H1 (cell line): ENCODE measurements around the gene EPB41L4B. TPM values are rescaled to one million over a fixed set of nuclear protein-coding genes. Genes with fewer than 3 reads are reported as not detected.

Source experiments
- CTCF ChIA-PET: fragments of 300-600 bp; sonication (Branson Sonifier 250); formaldehyde crosslinking; loops from one replicate; lab custom pipeline; 2021; ENCODE audit not compliant: partially characterized antibody; lab: Charles Lee
- POLR2A ChIA-PET: fragments of 300-600 bp; sonication (Branson Sonifier 250); formaldehyde crosslinking; loops from one replicate; lab custom pipeline; 2021; ENCODE audit warnings: inconsistent platforms; ENCODE audit not compliant: partially characterized antibody; lab: Charles Lee
- DNase-seq, 2 experiments: peaks; one replicate each; pipeline versions ENCODE4 v3.0.0 to v3.0.0-alpha.2; 2010 to 2022; ENCODE audit warnings: low spot score in 2 of 2, low read depth in 1 of 2, mixed read lengths in 1 of 2
- FAIRE-seq: peaks from 2 replicates; lab custom pipeline; 2011; peaks lifted over from hg19 to GRCh38; lab: Jason Lieb, UNC
- H2AFZ ChIP-seq: 2 replicates; pipeline ENCODE4 v1.8.1; 2012; ENCODE audit warnings: low read length, inconsistent platforms
- H2AK5ac ChIP-seq: 2 replicates; pipeline ENCODE4 v1.6.1; 2013; ENCODE audit warnings: low read depth, low read length
- H2BK120ac ChIP-seq: replicated peaks from 2 replicates; pipeline ENCODE3; 2013; ENCODE audit warnings: low read depth, low read length, inconsistent platforms
- H2BK12ac ChIP-seq: 2 replicates; pipeline ENCODE4 v1.6.1; 2013; ENCODE audit warnings: low read depth, low read length
- H2BK15ac ChIP-seq: 2 replicates; pipeline ENCODE4 v1.6.1; 2013; ENCODE audit warnings: low read length
- H2BK20ac ChIP-seq: 2 replicates; pipeline ENCODE4 v1.6.1; 2013; ENCODE audit warnings: low read length
- H2BK5ac ChIP-seq: 2 replicates; pipeline ENCODE4 v1.6.1; 2013; ENCODE audit warnings: low read depth, low read length
- H3K14ac ChIP-seq: 2 replicates; pipeline ENCODE4 v1.6.1; 2013; ENCODE audit warnings: inconsistent platforms; ENCODE audit not compliant: insufficient read length
- H3K18ac ChIP-seq: 2 replicates; pipeline ENCODE4 v1.6.1; 2013; ENCODE audit warnings: low read length; ENCODE audit errors: extremely low read depth
- H3K23ac ChIP-seq: 2 replicates; pipeline ENCODE4 v1.6.1; 2013; ENCODE audit warnings: inconsistent platforms; ENCODE audit not compliant: insufficient read length
- H3K23me2 ChIP-seq: 2 replicates; pipeline ENCODE4 v1.6.1; 2013; ENCODE audit warnings: low read depth, low read length
- H3K27ac ChIP-seq: 2 replicates; pipeline ENCODE4 v1.6.1; 2011; ENCODE audit warnings: low read depth, low read length, inconsistent platforms
- H3K27me3 ChIP-seq, 4 experiments: replicated peaks in 1 of 4; 1 replicate in 1 of 4; 2 replicates in 3 of 4; pipeline versions ENCODE4 v1.6.1 to v1.8.1; 2011 to 2013; ENCODE audit warnings: low read length in 3 of 4, mild to moderate bottlenecking in 3 of 4, inconsistent platforms in 2 of 4, mixed read lengths in 2 of 4, moderate library complexity in 1 of 4; ENCODE audit not compliant: control insufficient read depth in 3 of 4, insufficient read depth in 3 of 4; ENCODE audit errors: extremely low read depth in 1 of 4
- H3K36me3 ChIP-seq, 4 experiments: 2 replicates each; pipeline versions ENCODE4 v1.6.1 to v1.8.1; 2011 to 2013; ENCODE audit warnings: mild to moderate bottlenecking in 4 of 4, low read length in 3 of 4, moderate library complexity in 2 of 4, control low read depth in 1 of 4, inconsistent platforms in 1 of 4; ENCODE audit not compliant: insufficient read depth in 4 of 4, control insufficient read depth in 2 of 4
- H3K4ac ChIP-seq: replicated peaks from 2 replicates; pipeline ENCODE3; 2013; ENCODE audit warnings: low read length, low read depth, mixed read lengths, inconsistent platforms; ENCODE audit not compliant: insufficient read length
- H3K4me1 ChIP-seq, 4 experiments: replicated peaks in 1 of 4; 1 replicate in 1 of 4; 2 replicates in 3 of 4; pipeline versions ENCODE4 v1.6.1 to v1.8.1; 2011 to 2013; ENCODE audit warnings: low read length in 3 of 4, inconsistent platforms in 2 of 4, mixed read lengths in 1 of 4; ENCODE audit not compliant: insufficient read depth in 4 of 4, control insufficient read depth in 3 of 4
- H3K4me2 ChIP-seq, 2 experiments: 2 replicates each; pipeline versions ENCODE4 v1.6.1 to v1.8.1; 2011 to 2013; ENCODE audit warnings: low read depth in 2 of 2, low read length in 2 of 2, control low read depth in 1 of 2, inconsistent platforms in 1 of 2, mild to moderate bottlenecking in 1 of 2; ENCODE audit not compliant: insufficient read depth in 1 of 2
- H3K4me3 ChIP-seq, 4 experiments: fragments of 200-600, 300-600 bp in 1 of 4; sonication (generic), shearing (Covaris generic), sonication (Bioruptor Twin) in 1 of 4; 2 replicates each; pipeline versions ENCODE4 v1.5.1 to v1.8.1; 2011 to 2016; ENCODE audit warnings: low read length in 4 of 4, low read depth in 3 of 4, control low read depth in 2 of 4, inconsistent platforms in 2 of 4, mild to moderate bottlenecking in 2 of 4, mixed read lengths in 1 of 4, moderate library complexity in 1 of 4; ENCODE audit not compliant: insufficient read depth in 2 of 4; ENCODE audit errors: extremely low read depth in 1 of 4
- H3K56ac ChIP-seq: replicated peaks from 2 replicates; pipeline ENCODE3; 2013; ENCODE audit warnings: low read depth, mild to moderate bottlenecking, mixed read lengths, low read length, inconsistent platforms; ENCODE audit not compliant: insufficient read length
- H3K79me1 ChIP-seq: 2 replicates; pipeline ENCODE4 v1.6.1; 2013; ENCODE audit warnings: low read depth, low read length, control low read depth
- H3K79me2 ChIP-seq, 2 experiments: 2 replicates each; pipeline versions ENCODE4 v1.6.1 to v1.8.1; 2012 to 2013; ENCODE audit warnings: low read length in 2 of 2, mild to moderate bottlenecking in 2 of 2, inconsistent platforms in 1 of 2; ENCODE audit not compliant: insufficient read depth in 2 of 2, control insufficient read depth in 1 of 2
- H3K9ac ChIP-seq, 4 experiments: replicated peaks in 1 of 4; 1 replicate in 1 of 4; 2 replicates in 3 of 4; pipeline versions ENCODE4 v1.6.1 to v1.8.1; 2011 to 2013; ENCODE audit warnings: low read depth in 3 of 4, low read length in 3 of 4, control low read depth in 2 of 4, mild to moderate bottlenecking in 2 of 4, moderate library complexity in 2 of 4, inconsistent platforms in 1 of 4; ENCODE audit errors: extremely low read depth in 1 of 4
- H3K9me3 ChIP-seq, 2 experiments: 2 replicates each; pipeline versions ENCODE4 v1.6.1 to v1.8.1; 2012 to 2013; ENCODE audit warnings: mild to moderate bottlenecking in 2 of 2, moderate library complexity in 2 of 2, control low read depth in 1 of 2, inconsistent platforms in 1 of 2, low read depth in 1 of 2, low read length in 1 of 2, mixed read lengths in 1 of 2; ENCODE audit not compliant: insufficient read depth in 2 of 2
- H4K20me1 ChIP-seq, 2 experiments: replicated peaks in 1 of 2; 2 replicates each; pipeline versions ENCODE3 to v1.8.1; 2011 to 2013; ENCODE audit warnings: inconsistent platforms in 2 of 2, low read length in 2 of 2, mild to moderate bottlenecking in 1 of 2; ENCODE audit not compliant: insufficient read depth in 2 of 2, control insufficient read depth in 1 of 2
- H4K5ac ChIP-seq: 2 replicates; pipeline ENCODE4 v1.6.1; 2013; ENCODE audit warnings: low read length, low read depth, mixed read lengths, inconsistent platforms; ENCODE audit not compliant: insufficient read length
- H4K8ac ChIP-seq: 2 replicates; pipeline ENCODE4 v1.8.0; 2013; ENCODE audit warnings: mild to moderate bottlenecking, moderate library complexity, low read length, inconsistent platforms; ENCODE audit not compliant: insufficient read depth; ENCODE audit errors: extremely low read depth
- H4K91ac ChIP-seq: replicated peaks from 2 replicates; pipeline ENCODE3; 2013; ENCODE audit warnings: low read length, mixed read lengths, inconsistent platforms; ENCODE audit not compliant: insufficient read length
- ATF3 ChIP-seq: IDR thresholded peaks from 2 replicates; pipeline ENCODE4 v1.6.1; 2011; ENCODE audit warnings: low read depth, mild to moderate bottlenecking, low read length; ENCODE audit not compliant: insufficient read depth
- CHD1 ChIP-seq: IDR thresholded peaks from 2 replicates; pipeline ENCODE4 v1.6.1; 2012; ENCODE audit warnings: low read depth, low read length, improper control_type of control experiment
- GABPA ChIP-seq: IDR thresholded peaks from 2 replicates; pipeline ENCODE4 v1.6.1; 2011; ENCODE audit warnings: mild to moderate bottlenecking, low read length, moderate library complexity, borderline replicate concordance; ENCODE audit not compliant: insufficient read depth
- WGBS, 2 experiments: shearing (Covaris generic) in 1 of 2; methylation state at CpG; one replicate each; pipeline versions ENCODE4 v1.1.6 to v1.1.7; 2013 to 2015; ENCODE audit warnings: low lambda C conversion rate in 2 of 2, mixed read lengths in 2 of 2, inconsistent platforms in 1 of 2, low coverage in 1 of 2, missing lambda C conversion rate in 1 of 2; ENCODE audit not compliant: insufficient replicate concordance in 2 of 2, insufficient coverage in 1 of 2, insufficient read length in 1 of 2; ENCODE audit errors: extremely low coverage in 1 of 2, missing lambda C conversion rate in 1 of 2; 5-methylcytosine and 5-hydroxymethylcytosine counted together
- polyA plus RNA-seq, 7 experiments: library from polyadenylated mRNA; depleted of rRNA in 3 of 7; stranded (reverse) in 5 of 7; unstranded in 2 of 7; fragments of >200 nt in 5 of 7; fragments of 200-250 nt in 2 of 7; gene quantifications; 1 replicate in 5 of 7; 2 replicates in 1 of 7; 4 replicates in 1 of 7; pipeline versions ENCODE4 v1.2.1 to v1.2.3, GENCODE V29; 2011 to 2013; ENCODE audit warnings: missing spikeins in 2 of 7, mixed read lengths in 2 of 7
- total RNA-seq: library from RNA; stranded (reverse); fragmentation: NEBNext Ultra II Directional; extraction: Animal tissue kit (Norgen Biotek cat#: 25700); gene quantifications from 2 replicates; pipeline ENCODE4 v1.2.1, GENCODE V29; 2021

EPB41L4B gene
- total and polyA plus RNA-seq, 2 of the 8 experiments (the other 6 are each of a cell fraction or from before 2014, with no cell fraction given) = 11.9 to 25.0 TPM

GRCh38 chr9:109263358-109263757 is 57.5 kb downstream of the EPB41L4B start:
- DNase-seq (no peak), FAIRE-seq (no peak)
- Histone ChIP-seq H2BK5ac (no peak overlapping the region), H3K23me2 (peaks cover 2% of the 10 kb centered on the region; the same call in 1 of the 2 replicates), H3K4me3 (no peak overlapping the region), H2BK20ac (no peak overlapping the region), H3K79me2 (no peaks in the 10 kb centered on the region), H4K8ac (no peak overlapping the region), H2AFZ (no peak overlapping the region), H3K14ac (no peak overlapping the region), H3K18ac (no peak overlapping the region), H3K9ac (no peak overlapping the region), H3K9me3 (no peaks in the 10 kb centered on the region), H4K20me1 (no peaks in the 10 kb centered on the region), H4K5ac (no peak overlapping the region), H2AK5ac (no peak overlapping the region), H3K4ac (no peak overlapping the region), H3K56ac (no peak overlapping the region), H3K4me1 (peaks cover 2 to 5% (median 3%) of the 10 kb centered on the region in 4 experiments), H2BK12ac (no peak overlapping the region), H3K27ac (no peak overlapping the region), H3K27me3 (no peaks in the 10 kb centered on the region), H3K79me1 (peaks cover 6% of the 10 kb centered on the region; the same call in 1 of the 2 replicates), H3K23ac (no peak overlapping the region), H4K91ac (no peak overlapping the region), H3K36me3 (peaks cover 0 to 6% (median 4%) of the 10 kb centered on the region in 4 experiments; a peak in 4 of 8 replicates), H2BK15ac (no peak overlapping the region), H3K4me2 (no peak overlapping the region), H2BK120ac (no peak overlapping the region)
- whole genome bisulfite sequencing, 2 experiments = 92% methylated on average over 3 of the region's 3 CpGs; no CpG with 5 or more reads in 1 of the 2 experiments
- TF ChIP-seq CHD1 (no peak), ATF3 (no peak), GABPA (no peak)
- POLR2A ChIA-PET = no interaction called here
- CTCF ChIA-PET = interaction anchor here (1.4 kb wide), 1 partner anchor 13 kb away, joined by 5 read pairs; no protein-coding TSS in a partner anchor
